Upper lobe of right lung (tissue), 1 donor: ENCODE results near the gene ZXDC. TPM values are rescaled to one million over a fixed set of nuclear protein-coding genes. Genes with fewer than 3 reads are reported as not detected.

Experiments
- ATAC-seq: fragments of 200-7000 bp; cut with Tn5 transposase; one replicate; pipeline ENCODE4 v1.9.1; 2020; ENCODE audit warnings: mild to moderate bottlenecking, moderate library complexity
- DNase-seq: peaks from one replicate; pipeline ENCODE4 v3.0.0-alpha.2; 2020
- H3K27ac ChIP-seq: fragments of 200-600 bp; one replicate; pipeline ENCODE4 v1.8.0; 2022
- H3K27me3 ChIP-seq: fragments of 200-600 bp; one replicate; pipeline ENCODE4 v1.8.0; 2022; ENCODE audit warnings: mild to moderate bottlenecking
- H3K36me3 ChIP-seq: fragments of 200-600 bp; one replicate; pipeline ENCODE4 v1.8.0; 2022
- H3K4me1 ChIP-seq: fragments of 200-600 bp; one replicate; pipeline ENCODE4 v1.8.0; 2022
- H3K4me3 ChIP-seq: fragments of 200-600 bp; one replicate; pipeline ENCODE4 v1.8.0; 2022; ENCODE audit warnings: mild to moderate bottlenecking
- H3K9me3 ChIP-seq: fragments of 200-600 bp; one replicate; pipeline ENCODE4 v1.8.0; 2022
- intact Hi-C: fragments of 100-400 bp; cut with DNase I; formaldehyde crosslinking; loops from one replicate; pipeline ENCODE4 v1.11.0; 2022
- total RNA-seq: library from RNA; stranded (reverse); fragmentation: NEBNext Ultra II Directional; extraction: Animal tissue kit (Norgen Biotek cat#: 25700); gene quantifications from one replicate; pipeline ENCODE4 v1.2.1, GENCODE V29; 2021
- TF ChIP-seq, protein P1 (sequence below): fragments of 200-600 bp; IDR thresholded peaks from one replicate; pipeline ENCODE4 v1.8.0; 2022; ENCODE audit warnings: antibody characterized with exemption
- donor health status: DM: no; HTN: yes; CAD: no; lungs with severe emphysema.

Gene ZXDC
- total RNA-seq, 1 donor from 2014 or later, result 40.3 TPM

DNA sequence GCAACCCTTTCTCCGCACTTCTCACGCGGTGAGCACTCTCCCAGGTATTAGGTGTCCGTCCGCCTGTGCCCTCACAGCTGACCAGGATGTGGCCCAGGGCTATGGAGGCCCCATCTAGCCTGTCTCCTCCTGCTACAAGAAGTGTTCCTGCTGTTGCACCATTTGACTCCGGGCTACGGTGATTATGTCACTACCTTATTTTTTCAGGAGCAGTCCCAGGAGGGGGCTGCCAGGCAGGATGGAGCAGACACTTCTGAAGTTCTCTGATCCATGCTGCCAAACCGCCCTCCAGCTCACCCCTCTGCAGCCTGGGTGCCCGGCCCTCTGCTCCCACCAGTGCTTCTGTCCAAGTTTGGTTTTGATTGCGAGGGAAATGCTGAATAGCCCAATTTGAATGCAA, 36.9 kb downstream of the ZXDC start:
- H3K4me3 ChIP-seq, result no peak overlapping the region
- DNase-seq, result peak; percentile 17
- no peaks in the 10 kb centered on the region for H3K9me3 ChIP-seq
- H3K27ac ChIP-seq, result no peak overlapping the region
- no peaks in the 10 kb centered on the region for H3K4me1 ChIP-seq
- TF ChIP-seq, protein P1, sequence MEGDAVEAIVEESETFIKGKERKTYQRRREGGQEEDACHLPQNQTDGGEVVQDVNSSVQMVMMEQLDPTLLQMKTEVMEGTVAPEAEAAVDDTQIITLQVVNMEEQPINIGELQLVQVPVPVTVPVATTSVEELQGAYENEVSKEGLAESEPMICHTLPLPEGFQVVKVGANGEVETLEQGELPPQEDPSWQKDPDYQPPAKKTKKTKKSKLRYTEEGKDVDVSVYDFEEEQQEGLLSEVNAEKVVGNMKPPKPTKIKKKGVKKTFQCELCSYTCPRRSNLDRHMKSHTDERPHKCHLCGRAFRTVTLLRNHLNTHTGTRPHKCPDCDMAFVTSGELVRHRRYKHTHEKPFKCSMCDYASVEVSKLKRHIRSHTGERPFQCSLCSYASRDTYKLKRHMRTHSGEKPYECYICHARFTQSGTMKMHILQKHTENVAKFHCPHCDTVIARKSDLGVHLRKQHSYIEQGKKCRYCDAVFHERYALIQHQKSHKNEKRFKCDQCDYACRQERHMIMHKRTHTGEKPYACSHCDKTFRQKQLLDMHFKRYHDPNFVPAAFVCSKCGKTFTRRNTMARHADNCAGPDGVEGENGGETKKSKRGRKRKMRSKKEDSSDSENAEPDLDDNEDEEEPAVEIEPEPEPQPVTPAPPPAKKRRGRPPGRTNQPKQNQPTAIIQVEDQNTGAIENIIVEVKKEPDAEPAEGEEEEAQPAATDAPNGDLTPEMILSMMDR, result no peak
- no peaks in the 10 kb centered on the region for H3K27me3 ChIP-seq
- peaks cover 58% of the 10 kb centered on the region for H3K36me3 ChIP-seq
- intact Hi-C loops, result no loop called here
- ATAC-seq, result no peak

DNA sequence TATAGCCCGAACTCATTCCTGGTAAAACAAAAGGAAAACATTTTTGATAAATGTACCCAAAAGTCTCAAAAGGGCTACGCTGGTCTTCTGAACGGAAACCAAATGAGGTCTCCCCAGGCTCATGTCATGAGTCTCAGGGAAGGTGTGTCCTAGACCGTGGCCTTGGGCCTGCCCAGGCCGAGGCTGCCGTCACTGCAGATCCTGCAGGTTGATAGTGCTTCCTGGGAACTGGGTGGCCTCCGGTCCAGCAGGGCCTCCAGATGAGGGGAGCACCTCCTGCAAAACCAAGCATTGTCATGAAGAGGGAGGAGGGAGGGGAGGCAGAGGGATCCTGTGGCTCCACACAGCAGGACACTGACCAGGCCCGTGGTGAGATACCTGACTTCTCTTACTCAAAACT, 37.5 kb downstream of the ZXDC start:
- H3K36me3 ChIP-seq, result peaks cover 53% of the 10 kb centered on the region
- no peaks in the 10 kb centered on the region for H3K27me3 ChIP-seq
- H3K27ac ChIP-seq, result no peak overlapping the region
- H3K9me3 ChIP-seq, result no peaks in the 10 kb centered on the region
- TF ChIP-seq, protein P1, result no peak
- no peak overlapping the region for H3K4me3 ChIP-seq
- H3K4me1 ChIP-seq, result no peaks in the 10 kb centered on the region
- DNase-seq (peak; percentile 38), ATAC-seq (no peak)
- intact Hi-C loops, result no loop called here

DNA sequence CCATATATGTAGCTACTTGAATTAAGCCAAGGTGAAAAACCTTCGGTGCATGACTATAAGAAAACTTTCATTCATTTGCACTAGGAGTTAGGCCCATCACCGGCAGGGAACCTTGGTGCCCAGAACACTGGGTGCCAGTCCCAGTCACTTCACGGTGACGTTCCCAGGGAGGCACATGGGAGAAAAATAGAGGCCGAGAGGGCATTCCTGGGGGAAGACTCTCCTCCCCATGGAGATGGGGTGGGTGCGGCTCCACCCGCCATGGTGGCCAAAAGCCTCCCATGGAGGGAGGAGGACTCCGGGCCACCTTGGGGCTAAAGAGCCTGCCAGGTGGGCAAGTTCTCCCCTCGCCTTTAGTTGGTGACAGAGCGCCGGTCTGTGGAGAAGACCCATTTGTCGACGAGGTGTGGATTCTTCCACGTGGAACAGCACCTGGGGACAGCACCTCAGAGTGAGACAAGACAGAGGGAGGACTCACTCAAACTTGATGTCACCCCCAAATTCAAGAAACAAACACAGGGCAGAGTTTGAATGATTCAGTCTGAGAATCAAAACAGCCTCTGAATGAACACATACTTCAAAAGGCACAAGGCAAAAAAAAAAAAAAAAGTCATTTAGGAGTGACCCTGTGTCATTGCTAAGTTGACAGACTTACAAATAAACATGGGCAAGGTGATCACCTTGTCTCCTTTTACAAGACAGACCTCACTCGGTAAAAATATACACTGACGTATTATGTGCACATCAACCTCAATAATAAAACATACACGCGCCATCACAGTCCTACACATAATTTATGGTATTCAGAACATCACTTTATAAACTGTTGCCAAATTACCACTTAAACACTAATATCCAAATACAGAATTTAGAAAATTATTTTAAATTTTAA, 38.6 kb downstream of the ZXDC start:
- no peaks in the 10 kb centered on the region for H3K9me3 ChIP-seq
- peaks cover 53% of the 10 kb centered on the region for H3K36me3 ChIP-seq

DNA sequence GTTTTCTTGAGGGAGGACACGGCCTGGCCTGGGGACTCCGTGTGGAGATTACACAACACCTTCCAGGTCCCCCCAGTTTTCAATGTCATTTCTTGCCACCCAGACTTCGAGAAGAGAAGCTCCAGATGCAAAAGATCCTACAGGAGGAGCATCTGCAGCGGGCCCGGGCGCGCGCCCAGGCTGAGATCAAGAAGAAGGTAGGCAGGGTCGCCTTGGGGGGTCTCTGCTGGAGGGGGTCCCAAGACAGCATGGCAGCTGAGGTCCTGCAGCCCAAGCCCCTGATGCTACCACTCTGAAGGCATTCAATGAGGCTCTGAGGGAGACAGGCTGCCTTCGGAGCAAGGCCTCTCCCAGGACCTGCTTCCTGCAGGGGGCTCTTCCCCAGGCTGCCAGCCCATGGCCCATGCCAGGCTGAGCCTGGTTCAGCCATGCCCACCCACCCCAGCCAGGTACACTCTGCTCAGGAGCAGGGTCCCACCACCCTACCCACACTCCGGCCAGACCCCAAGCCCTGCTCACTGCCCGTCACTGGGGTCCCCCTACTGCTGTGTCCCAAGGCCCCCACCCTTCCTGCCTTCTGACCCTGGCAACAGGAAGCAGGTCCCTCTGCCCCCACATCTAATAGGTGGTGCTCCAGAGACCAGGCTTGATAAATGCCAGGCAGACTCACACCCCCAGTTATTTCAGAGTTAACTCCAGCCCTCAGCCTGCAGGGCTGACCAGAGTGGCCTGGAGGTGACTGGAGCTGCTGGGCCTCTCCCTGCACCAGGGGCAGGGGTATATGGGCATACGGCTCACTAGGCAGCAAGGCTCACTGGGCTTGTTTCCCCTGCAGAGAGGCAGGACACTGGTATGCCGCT, 40.0 kb downstream of the ZXDC start:
- H3K27me3 ChIP-seq, result no peaks in the 10 kb centered on the region
- no peaks in the 10 kb centered on the region for H3K9me3 ChIP-seq
- TF ChIP-seq, protein P1, result no peak
- H3K4me1 ChIP-seq, result no peaks in the 10 kb centered on the region
- intact Hi-C loops, result no loop called here
- H3K36me3 ChIP-seq, result peaks cover 44% of the 10 kb centered on the region
- no peak overlapping the region for H3K4me3 ChIP-seq
- H3K27ac ChIP-seq, result no peak overlapping the region
- DNase-seq (peak; percentile 52), ATAC-seq (peak; percentile 20)

More for the DNA sequence above, 38.6 kb downstream of the ZXDC start:
- DNase-seq, result peak; percentile 42
- H3K27me3 ChIP-seq, result no peaks in the 10 kb centered on the region
- no peak for ATAC-seq
- H3K4me3 ChIP-seq, result no peak overlapping the region
- no peak overlapping the region for H3K27ac ChIP-seq
- TF ChIP-seq, protein P1, result no peak
- H3K4me1 ChIP-seq, result no peaks in the 10 kb centered on the region
- intact Hi-C loops, result no loop called here

DNA sequence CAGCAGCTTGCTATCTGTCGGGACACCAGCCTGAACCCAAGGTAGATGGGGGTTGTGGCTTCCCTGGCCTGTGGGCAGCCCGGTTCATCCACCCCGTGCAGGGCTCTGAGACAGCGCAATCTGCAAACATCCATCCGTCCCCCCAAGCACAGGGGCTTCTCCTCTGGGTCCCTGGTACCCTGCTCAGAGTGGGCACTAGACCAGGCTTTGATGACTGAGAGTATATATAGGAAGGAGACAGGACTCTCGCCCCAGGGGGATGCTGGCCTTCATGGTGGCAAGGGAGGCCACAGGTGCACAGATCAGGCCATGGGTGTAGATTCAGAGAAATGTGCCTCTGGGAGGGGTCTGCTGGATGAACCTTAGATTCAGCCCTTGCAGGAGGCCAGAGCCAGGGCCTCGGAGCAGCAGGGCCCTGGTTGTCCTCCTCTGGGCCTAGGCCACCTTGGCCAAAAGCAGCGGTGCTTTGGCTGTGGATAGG, 40.7 kb downstream of the ZXDC start:
- Histone ChIP-seq H3K4me3 (no peak overlapping the region), H3K27ac (no peak overlapping the region), H3K27me3 (no peaks in the 10 kb centered on the region), H3K4me1 (no peaks in the 10 kb centered on the region), H3K36me3 (peaks cover 42% of the 10 kb centered on the region), H3K9me3 (no peaks in the 10 kb centered on the region)
- ATAC-seq (peak; percentile 11), DNase-seq (peak; percentile 47)
- TF ChIP-seq, protein P1, result no peak
- intact Hi-C loops, result no loop called here
